Muscle of arm (tissue), 12 donors: ENCODE data around the gene AXIN2. TPM values are rescaled to one million over a fixed set of nuclear protein-coding genes. Genes with fewer than 3 reads are reported as not detected.
"Not testable (repeated sequence)": the region's sequence is repeated elsewhere in the genome, so short reads cannot be mapped to it uniquely, and the experiment has no call there.

Experiments used
- DNase-seq: peaks from one replicate; pipeline ENCODE4 v3.0.0-alpha.2; 2013
- polyA plus RNA-seq, 12 donors: library from polyadenylated mRNA; unstranded; fragments of 120-200 nt; gene quantifications; one replicate each; pipeline ENCODE4 v1.2.1, GENCODE V29; 2013; ENCODE audit not compliant: insufficient read length in 12 of 12

Gene AXIN2
- polyA plus RNA-seq, 12 donors = 11.0 to 40.4 (median 19.7) TPM; not detected in 1

- no peak for DNase-seq
These were observed 22.5 kb downstream of the AXIN2 start for GRCh38 chr17:65538675-65539529.

GRCh38 chr17:65537845-65538674 lies 23.4 kb downstream of the AXIN2 start:
- no peak for DNase-seq

GRCh38 chr17:65537343-65537844 lies 24.1 kb downstream of the AXIN2 start:
- DNase-seq = no peak

- DNase-seq = no peak
These were observed 24.7 kb downstream of the AXIN2 start for GRCh38 chr17:65536573-65537342.

GRCh38 chr17:65535777-65536572 lies 25.5 kb downstream of the AXIN2 start:
- no peak for DNase-seq

- DNase-seq = no peak
These were observed 27.5 kb downstream of the AXIN2 start for GRCh38 chr17:65533852-65534457.

- no peak for DNase-seq
These were observed 28.2 kb downstream of the AXIN2 start for GRCh38 chr17:65533056-65533745.

GRCh38 chr17:65532101-65532890 lies 29.2 kb downstream of the AXIN2 start:
- DNase-seq = no peak

GRCh38 chr17:65531256-65532100 lies 30.0 kb downstream of the AXIN2 start:
- peak; percentile 38 for DNase-seq

- no peak for DNase-seq
These were observed 30.8 kb downstream of the AXIN2 start for GRCh38 chr17:65530523-65531255.

GRCh38 chr17:65529761-65530522 lies 31.5 kb downstream of the AXIN2 start:
- no peak for DNase-seq

GRCh38 chr17:65529040-65529633 lies 32.3 kb downstream of the AXIN2 start:
- DNase-seq = no peak

- DNase-seq = no peak
These were observed 33.4 kb downstream of the AXIN2 start for GRCh38 chr17:65527857-65528591.

GRCh38 chr17:65527381-65527780 lies 34.1 kb downstream of the AXIN2 start:
- no peak for DNase-seq

GRCh38 chr17:65526854-65527253 lies 34.6 kb downstream of the AXIN2 start:
- not testable (repeated sequence) for DNase-seq
